HG02943 (cell line): ENCODE measurements around the gene SLC7A6OS.
A peak's percentile ranks its signal among the peaks of the same experiment; 100 is the strongest.

Source experiments
- ATAC-seq: cut with Tn5 transposase; IDR thresholded peaks from one replicate; pipeline ENCODE4 v1.9.1; 2021; ENCODE audit warnings: mild to moderate bottlenecking, low read depth, moderate library complexity; ENCODE audit not compliant: unreplicated experiment

The SLC7A6OS gene

DNA sequence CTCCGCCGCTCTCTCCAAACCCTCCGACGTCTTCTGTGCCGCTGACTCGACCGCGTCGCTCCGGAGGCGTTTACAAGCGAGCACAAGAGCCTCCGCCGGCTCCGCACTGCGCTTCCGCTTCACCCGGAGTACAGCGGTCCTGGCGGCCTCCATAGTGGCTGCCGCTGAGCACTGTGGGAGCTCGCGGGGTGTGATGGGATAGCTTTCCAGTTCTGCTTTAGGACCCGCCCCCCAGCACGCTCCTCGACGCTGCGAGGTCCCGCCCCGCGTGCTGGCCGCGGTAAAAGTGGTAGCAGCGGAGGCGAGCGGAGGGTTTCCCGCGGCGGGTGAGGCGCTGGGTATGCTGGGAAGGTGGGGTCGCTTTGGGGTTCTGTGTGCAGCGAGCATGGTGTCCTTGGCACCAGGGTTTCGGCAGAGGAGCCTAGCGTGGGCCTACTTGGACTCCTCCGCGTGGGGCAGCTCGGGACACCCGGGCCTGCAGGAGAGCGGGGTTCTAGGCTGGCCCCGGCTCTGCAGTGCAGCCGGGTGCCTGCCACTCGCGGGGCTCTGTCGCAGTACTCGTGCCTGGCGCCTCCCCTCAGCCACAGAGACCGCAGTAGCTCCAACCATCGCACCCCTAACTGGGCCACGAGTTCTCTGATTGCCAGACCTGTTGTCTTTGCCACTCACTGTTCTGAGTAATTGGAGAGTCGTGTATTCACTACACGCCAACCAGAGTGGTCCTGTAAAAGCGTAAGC, at the start of gene SLC7A6OS, which contains the start of gene PRMT7:
Gene SLC7A6OS, minus strand, starts transcription at position 173 of the 738 bp plus-strand sequence. Its CDS starts 20 bp downstream, at position 153.
Gene PRMT7, plus strand, starts transcription at position 246 of the 738 bp plus-strand sequence. CDS start 4,961 bp downstream, outside the sequence.
- peak; percentile 97 for ATAC-seq

DNA sequence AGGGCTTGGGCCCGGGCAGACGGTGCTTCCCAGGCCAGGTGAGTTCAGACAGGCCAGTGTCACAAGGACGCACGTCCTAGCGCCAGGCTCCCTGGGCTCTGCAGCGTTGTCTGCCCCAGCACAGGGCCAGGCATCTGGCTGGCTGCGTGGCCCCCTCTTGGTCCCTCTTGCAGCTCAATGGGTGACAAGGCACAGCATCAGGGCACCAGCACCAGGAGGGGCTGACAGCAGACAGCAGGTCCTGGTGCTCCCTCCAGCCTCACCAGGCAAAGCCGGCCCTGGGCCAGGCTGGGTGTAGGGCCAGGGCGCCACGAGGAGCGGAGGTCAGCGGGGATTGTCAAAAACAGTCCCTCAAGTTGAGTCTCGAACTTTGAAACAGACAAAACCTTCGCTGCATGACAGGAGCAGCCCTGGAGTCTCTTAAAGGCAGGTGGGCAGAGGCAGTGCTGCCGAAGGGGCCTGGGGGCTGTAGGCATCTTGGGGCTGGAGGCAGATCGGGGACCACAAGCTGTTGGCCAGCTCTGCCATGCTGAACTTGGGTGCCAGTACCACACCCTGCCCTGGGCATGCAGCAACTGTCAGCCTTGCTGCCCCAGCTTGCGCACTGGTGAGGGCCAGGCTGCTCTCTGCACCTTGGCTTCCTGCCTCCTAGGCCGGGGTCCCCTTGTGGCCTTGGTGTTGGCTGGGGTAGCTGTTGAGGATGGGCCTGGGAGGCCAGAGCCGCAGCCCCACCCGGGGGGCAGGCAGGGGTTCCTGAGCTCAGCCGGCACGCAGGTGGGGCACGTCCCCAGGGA, 48.8 kb upstream of the SLC7A6OS start:
- no peak for ATAC-seq

DNA sequence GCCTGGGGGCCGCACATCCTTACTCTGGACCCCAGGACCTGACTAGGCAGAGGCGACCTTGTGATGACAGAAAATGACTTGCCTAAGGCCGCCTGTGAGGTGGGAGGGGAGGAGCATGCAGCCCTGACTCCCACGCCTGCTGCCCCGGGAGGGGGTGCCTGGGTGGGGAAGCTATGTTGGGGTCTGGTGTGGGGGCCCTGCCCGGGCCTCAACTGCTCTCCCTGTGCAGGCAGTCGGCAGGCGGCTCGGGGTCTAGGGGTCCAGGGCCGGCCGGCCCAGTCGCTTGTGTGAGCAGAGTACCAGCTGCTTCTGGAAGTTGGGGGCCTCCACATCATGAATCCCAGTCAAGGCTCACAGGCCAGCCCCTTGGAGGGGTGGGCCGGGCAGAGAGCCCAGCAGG, 48.2 kb upstream of the SLC7A6OS start:
- no peak for ATAC-seq

DNA sequence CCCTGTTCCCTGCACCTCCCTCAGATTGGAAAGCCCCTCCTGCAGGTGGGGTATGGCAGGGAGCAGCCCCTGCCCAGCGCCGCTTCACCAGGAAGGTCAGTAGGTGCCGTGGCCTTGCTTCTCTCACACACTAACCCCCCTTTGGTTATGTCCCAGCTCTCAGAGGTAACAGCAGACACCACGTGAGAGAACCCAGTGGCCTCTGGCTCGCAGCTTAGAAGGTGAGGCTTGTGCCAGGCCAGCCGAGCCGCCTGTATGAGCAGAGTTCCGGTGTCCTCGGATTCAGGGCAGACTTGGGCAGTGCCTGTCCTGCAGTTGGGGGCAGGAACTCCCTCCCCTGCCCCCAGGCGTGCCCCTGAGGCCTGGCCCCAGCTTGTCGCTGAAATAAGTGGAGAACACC, 47.2 kb upstream of the SLC7A6OS start:
- ATAC-seq: no peak

DNA sequence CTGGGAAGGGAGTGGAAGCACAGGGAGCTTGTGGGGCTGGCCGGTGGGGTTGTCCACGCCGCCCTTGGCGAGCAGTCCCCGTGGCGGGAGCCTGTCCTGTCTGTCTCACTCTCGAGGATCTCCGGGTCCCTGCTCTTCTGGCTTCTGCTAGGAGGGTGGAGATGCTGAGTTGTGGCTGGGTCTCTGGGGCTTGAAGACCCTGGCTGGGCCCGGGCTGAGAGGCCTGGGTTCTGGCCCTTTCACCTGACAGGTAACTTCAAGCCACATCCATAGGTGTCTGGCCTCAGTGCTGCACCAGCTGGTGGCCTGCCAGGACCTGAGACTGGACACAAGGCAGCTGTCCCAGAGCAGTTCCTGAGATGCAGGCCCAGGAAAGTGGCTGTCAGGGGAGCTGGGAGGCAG, 46.8 kb upstream of the SLC7A6OS start:
- no peak for ATAC-seq

DNA sequence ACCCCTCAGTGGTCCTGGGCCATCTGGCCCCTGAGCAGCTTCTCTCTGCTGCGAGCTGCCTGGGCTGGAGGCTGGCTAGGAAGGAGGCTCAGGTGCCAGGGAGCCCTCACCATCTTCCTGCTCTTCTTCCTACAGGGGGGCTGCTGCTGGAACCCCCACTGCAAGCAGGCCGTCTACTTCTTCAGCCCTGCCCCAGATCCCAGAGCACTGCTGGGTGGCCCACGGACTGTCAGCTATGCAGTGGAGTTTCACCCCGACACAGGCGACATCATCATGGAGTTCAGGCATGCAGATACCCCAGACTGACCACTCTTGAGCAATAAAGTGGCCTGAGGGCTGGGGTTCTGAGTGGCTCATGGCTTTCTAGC, 46.2 kb upstream of the SLC7A6OS start:
- no peak for ATAC-seq

DNA sequence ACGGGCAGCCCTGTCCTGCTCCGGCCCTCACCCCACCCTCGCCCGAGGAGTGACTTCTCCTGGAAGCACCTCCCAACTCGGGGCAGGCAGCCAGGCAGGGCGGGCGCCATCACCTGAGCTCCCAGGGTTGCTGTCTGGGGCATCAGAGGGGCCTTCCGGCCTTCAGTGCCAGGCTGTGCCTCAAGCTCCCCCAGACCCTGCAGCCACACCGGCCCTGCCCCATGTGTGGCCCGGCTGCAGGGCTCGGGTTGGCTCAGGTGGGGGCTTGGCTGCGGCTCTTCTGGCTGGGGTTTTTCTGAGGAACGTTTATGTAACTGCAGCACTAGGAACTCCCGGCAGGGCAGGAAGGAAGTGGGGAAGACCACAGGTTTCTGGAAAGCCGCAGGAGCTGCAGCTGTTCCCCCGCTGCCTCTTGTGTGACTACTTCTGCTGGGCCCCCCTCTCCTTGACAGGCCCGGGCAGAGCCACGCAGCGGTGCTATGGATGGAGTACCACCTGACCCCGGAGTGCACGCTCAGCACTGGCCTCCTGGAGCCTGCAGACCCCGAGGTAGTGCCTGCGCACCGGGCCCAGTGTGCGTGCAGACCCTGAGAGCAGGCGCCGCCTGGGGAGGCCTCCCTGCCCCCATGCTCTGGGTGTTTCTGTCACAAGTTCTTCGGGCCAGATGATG, 45.6 kb upstream of the SLC7A6OS start:
- peak; percentile 75 for ATAC-seq

DNA sequence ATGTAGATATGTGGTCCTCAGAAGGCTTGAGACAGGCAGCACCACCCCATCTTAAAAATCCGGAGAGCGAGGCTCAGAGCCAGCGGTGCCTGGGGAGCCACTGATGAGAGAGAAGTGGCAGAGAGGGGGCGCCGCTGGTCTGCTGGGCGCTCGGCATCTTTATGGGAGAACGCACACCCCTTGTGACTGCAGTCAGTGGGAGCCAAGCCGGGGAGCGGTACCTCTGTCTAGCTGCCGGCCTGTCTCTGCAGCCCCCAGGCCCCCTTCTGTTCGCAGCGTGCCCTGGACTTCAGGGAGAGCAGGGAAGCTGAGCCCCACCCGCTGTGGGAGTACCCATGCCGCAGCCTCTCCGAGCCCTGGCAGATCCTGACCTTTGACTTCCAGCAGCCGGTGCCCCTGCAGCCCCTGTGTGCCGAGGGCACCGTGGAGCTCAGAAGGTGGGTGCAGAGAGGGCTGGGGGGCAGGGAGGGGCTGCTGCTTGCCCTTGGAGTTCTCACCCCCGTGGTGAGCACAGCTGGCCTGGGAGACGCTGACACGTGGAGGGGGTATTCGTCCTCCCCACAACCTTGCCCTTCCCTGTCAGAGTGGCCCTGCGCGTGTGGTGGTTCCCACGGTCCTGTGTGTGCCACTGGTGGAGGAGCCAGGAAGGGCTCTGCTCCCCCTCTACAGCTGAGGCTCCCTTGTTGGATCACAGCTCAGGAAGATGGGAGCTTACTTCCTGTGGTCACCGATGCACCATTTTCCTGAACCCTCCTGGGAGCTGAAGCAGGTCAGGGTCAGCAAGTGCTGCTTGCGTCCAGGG, 44.9 kb upstream of the SLC7A6OS start:
- peak; percentile 2 for ATAC-seq

DNA sequence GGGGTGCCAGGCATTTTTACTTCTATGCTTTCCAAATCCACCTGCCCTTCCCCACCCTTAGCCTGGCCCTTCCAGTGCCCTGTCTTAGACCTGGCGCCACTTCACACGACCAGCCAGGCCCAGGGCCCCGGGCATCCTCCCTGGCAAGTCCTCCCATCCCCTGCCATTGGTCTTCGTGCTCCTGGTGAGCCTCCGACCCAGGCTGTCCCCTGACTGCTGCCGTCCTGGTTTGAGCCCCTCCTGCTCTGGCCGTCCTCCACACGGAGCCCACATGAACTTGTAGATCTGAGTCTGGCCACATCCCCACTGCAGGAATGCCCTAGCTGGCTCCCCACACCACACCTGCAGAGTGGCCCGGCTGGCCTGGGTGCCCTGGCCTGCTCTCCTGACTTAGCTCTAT, 44.1 kb upstream of the SLC7A6OS start:
- no peak for ATAC-seq

DNA sequence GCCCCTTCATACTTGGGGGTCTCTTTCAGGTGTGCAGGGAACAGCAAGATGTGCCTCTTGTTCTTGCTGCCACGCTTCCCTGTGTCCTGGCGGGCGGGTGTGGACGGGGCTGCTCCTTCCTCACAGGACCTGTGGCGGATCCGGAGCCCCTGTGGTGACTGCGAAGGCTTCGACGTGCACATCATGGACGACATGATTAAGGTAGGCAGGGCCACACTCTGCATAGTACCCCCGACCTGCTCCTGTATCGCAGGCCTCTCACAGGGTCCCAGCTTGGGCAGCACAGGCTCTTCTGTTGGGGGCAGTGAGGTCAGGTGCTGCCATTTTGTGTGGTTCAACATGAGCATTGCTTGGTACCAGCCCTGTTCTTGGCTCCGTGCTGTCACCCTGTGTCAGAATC, 42.6 kb upstream of the SLC7A6OS start:
- ATAC-seq: no peak

DNA sequence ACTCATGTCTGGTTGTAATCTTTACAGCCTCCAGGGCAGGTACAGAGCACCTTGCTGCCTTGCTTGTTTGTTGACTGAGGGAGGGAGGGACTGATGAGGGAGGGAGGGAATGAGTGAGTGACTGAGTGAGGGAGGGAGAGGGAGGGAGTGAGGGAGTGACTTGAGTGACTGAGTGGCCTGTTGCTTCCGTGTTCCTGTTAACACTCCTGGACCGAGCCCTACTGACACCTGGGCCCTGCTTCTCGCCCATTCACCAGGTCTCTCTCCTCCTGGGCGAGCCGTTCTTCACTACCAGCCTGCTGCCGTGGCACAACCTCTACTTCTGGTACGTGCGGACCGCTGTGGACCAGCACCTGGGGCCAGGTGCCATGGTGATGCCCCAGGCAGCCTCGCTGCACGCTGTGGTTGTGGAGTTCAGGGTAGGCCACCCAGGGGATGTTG, 41.3 kb upstream of the SLC7A6OS start:
- no peak for ATAC-seq

DNA sequence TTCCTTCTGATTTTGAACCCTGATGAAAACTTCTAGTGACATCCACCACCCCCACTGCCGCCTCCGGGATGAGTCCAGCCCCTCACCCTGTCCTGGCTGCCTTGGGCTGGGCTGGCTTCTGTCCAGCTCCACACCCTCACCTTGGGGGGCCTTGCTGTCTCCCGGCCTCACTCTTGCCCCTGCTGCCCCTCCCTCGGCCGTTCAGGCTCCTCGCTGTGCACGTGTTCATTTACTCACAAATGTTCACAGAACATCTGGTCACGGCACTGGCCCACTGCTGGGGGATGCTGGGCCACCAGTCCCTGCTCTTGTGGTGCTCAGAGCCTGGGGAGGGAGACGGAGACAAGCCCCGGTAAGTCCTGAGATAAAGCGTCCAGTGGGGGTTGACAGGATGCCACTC, 40.7 kb upstream of the SLC7A6OS start:
- ATAC-seq: no peak

DNA sequence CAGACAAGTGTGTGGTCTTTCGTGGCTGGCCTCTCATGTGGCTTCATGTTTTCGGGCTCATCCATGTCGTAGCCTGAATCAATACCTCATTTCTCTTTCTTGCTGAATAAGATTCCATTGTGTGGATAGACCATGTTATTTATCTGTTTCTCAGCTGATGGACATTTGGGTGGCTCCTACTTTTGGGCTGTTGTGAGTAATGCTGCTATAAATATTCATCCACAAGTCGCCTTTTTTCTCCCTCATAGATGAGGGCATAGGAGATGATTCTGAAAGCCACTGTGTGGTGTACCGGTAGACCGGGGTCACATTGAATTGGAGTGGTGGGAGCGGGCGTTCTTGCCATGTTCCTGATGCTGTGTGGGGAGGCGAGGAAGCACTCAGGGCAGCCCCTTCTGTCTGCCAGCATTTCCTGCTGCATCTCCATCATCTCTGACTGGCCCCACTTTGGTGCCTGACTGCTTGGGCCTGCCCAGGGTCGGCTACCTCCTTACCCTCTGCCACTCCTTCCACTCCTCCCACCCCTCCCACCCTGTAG, 40.1 kb upstream of the SLC7A6OS start:
- ATAC-seq: no peak

DNA sequence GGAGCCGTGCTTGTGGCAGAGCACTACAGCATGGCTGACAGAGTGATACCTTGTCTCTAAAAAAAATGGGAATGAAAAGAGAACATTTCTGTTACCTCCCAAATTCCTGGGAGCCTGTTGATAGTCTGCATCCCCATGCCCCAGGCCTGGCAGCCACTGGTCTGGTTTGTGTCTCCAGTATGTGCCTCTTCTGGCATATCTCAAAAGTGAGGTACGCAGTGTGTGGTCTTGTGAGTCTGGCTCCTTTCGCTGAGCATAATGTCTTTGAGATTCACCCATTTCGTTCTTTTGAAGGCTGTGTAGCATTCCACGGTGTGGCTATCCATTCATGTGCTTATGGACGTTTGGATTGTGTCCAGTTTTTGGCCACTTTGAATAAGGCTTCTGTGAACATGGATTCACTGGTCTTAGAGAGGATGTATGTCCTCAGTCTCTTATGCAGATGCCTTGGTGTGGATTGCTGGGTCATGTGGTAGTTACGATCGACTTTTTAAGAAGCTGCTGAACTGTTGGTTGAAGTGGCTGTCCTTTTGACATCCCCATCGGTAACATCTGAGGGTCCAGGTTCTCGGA, 39.2 kb upstream of the SLC7A6OS start:
- no peak for ATAC-seq

DNA sequence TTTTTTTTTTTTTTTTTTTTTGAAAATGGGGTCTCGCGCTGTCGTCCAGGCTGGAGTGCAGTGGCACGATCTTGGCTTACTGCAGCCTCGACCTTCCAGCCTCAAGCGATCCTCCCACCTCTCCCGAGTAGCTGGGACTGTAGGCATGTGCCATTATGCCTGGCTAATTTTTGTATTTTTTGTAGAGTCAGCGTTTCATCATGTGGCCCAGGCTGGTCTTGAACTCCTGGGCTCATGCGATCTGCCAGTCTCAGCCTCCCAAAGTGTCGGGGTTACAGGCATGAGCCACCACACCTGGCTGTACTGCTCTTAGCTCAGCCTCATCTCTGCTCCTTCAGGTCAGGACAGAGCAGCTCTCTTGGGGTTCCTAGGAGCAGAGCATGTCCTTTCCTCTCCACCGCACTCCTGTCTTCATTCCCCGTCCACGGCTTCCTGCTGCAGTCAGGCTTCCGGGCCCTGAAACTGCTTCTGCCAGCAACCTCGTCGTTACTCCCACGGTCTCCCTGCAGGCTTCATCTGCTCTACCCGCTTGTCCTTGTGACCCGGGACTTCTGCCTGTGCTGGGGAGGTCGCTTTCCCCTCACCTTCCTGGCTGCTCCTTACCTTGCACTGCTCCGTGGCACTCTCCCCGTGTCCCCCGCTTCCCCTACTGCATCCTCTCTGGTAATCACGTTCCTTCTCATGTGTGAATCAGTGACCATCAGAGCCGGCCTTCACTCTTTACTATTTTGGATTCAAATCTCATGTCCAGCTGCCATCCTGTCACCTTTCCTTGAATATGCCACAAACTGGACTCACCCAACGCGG, 38.1 kb upstream of the SLC7A6OS start:
- no peak for ATAC-seq

DNA sequence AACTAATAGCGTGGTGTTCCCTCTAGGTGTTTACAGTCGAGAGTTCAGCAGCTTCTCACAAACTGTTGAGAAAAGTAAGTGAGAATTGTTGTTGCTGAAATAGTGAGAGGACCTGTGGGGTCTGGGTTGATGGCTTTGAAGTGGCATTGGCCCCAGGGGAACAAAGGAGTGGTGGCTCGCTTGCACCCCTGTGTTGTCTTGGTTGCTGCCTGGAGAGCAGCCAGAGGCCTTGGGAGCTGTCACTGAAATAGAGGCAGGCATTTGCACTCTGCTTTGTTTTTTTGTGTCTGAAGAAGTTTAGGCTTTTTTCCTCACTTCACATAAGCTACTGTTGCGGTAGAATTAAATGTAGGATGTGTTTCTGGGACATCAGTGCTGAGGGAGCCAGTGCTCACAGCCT, 36.9 kb upstream of the SLC7A6OS start:
- ATAC-seq: no peak

DNA sequence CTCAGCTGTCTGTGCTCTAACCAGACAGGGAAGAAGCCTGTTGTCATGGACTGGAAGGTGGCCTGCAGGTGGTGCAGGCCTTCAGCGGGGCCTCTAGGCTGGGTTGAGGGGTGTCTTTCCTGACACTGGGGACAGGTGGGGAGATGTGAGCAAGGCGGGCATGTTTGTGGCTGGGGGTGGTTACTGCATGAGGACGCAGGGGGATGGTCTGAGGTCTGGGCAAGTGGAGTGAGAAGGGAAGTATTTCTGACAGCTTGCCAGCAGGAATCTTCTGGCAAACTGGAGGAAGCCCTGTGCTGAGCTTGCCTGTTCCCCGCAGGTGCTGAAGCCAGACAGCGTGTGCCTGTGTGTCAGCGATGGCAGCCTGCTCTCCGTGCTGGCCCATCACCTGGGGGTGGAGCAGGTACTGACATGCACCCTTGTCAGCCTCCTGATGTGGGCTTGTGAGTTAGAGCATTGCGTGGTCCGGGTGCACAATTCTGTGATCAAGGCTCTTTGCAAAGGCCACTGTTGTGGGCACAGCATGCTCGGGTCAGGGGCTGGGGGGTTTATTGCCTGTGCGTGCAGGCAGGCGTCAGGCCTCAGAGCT, 36.2 kb upstream of the SLC7A6OS start:
- ATAC-seq: no peak

DNA sequence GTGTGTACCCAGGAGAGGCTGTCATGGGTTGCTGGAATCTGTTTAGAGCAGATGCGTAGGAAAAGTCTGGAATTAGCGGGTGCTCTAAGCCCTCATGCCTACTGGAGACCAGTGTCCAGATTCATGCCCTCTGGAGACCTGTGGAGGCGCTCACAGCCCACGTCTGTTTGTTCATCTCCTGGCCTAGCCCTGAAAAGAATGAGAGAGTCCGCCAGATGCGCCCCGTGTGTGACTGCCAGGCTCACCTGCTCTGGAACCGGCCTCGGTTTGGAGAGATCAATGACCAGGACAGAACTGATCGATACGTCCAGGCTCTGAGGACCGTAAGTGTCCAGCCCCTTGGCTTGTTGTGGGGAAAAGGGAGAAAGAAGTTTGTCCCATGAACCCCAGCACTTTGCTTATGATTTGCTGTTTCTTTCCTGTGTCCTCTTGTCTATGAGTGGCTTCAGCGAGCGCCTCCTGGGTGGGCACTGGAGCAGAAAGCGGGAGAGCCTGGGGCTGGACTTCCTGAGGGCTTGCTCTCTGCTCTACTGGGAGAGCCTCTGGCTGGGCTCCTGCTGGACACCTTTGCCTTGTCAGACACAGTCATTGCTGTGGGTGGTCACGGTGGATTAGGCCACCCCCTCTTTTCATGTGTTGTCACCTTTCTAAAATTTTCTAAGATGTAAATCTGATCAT, 35.4 kb upstream of the SLC7A6OS start:
- no peak for ATAC-seq
